ENCODE measurements around the gene COBLL1.

The COBLL1 gene

GRCh38 chr2:164662066-164662465 is 179.6 kb downstream of the COBLL1 start:
- no peak for DNase-seq (ENCODE audit: low read depth)
- H3K4me3 ChIP-seq (ENCODE audit: control insufficient read depth, low read depth, low read length) = no peak overlapping the region
- TF ChIP-seq CTCF (IDR thresholded peaks at IDR 0.05; ENCODE audit: control insufficient read depth, insufficient read depth, low read depth, low read length, missing control alignments) = no peak

- no peak for TF ChIP-seq CTCF (IDR thresholded peaks at IDR 0.05; ENCODE audit: control insufficient read depth, insufficient read depth, low read depth, low read length, missing control alignments)
- H3K4me3 ChIP-seq (ENCODE audit: control insufficient read depth, low read depth, low read length) = no peak overlapping the region
- peak; percentile 46 for DNase-seq (ENCODE audit: low read depth)
Observed at GRCh38 chr2:164661349-164661748, 180.3 kb downstream of the COBLL1 start.

GRCh38 chr2:164657129-164657528 is 184.5 kb downstream of the COBLL1 start:
- TF ChIP-seq CTCF (IDR thresholded peaks at IDR 0.05; ENCODE audit: control insufficient read depth, insufficient read depth, low read depth, low read length, missing control alignments) = no peak
- H3K4me3 ChIP-seq (ENCODE audit: control insufficient read depth, low read depth, low read length) = no peak overlapping the region
- DNase-seq (ENCODE audit: low read depth) = peak; percentile 74

GRCh38 chr2:164655750-164656149 is 185.9 kb downstream of the COBLL1 start:
- no peak overlapping the region for H3K4me3 ChIP-seq (ENCODE audit: control insufficient read depth, low read depth, low read length)
- TF ChIP-seq CTCF (IDR thresholded peaks at IDR 0.05; ENCODE audit: control insufficient read depth, insufficient read depth, low read depth, low read length, missing control alignments) = peak; percentile 11
- no peak for DNase-seq (ENCODE audit: low read depth)

- H3K4me3 ChIP-seq (ENCODE audit: control insufficient read depth, low read depth, low read length) = no peak overlapping the region
- no peak for TF ChIP-seq CTCF (IDR thresholded peaks at IDR 0.05; ENCODE audit: control insufficient read depth, insufficient read depth, low read depth, low read length, missing control alignments)
- no peak for DNase-seq (ENCODE audit: low read depth)
Observed at GRCh38 chr2:164655336-164655735, 186.3 kb downstream of the COBLL1 start.

GRCh38 chr2:164651361-164651760 is 190.3 kb downstream of the COBLL1 start:
- no peak overlapping the region for H3K4me3 ChIP-seq (ENCODE audit: control insufficient read depth, low read depth, low read length)
- no peak for DNase-seq (ENCODE audit: low read depth)
- TF ChIP-seq CTCF (IDR thresholded peaks at IDR 0.05; ENCODE audit: control insufficient read depth, insufficient read depth, low read depth, low read length, missing control alignments) = no peak

All from AG09309 (cell line).